GM23338 (cell line): ENCODE measurements around the gene C1QL1. TPM values are rescaled to one million over a fixed set of nuclear protein-coding genes. Genes with fewer than 3 reads are reported as not detected.
A peak's percentile ranks its signal among the peaks of the same experiment; 100 is the strongest.

Experiments
- ATAC-seq: fragments of 200-7000 bp; cut with Tn5 transposase; 3 replicates; pipeline ENCODE4 v1.9.1; 2020
- DNase-seq: peaks from one replicate; pipeline ENCODE4 v3.0.0-alpha.2; 2015; ENCODE audit warnings: low spot score
- H2AFZ ChIP-seq: fragments of 200-600 bp; sonication (generic); 2 replicates; pipeline ENCODE4 v1.8.0; 2016; ENCODE audit warnings: antibody characterized with exemption, mild to moderate bottlenecking, moderate library complexity
- H3F3A ChIP-seq: fragments of 200-600 bp; sonication (generic); replicated peaks from 2 replicates; pipeline ENCODE4 v1.8.0; 2017; ENCODE audit warnings: antibody characterized with exemption, mixed run types, low read depth
- H3K27ac ChIP-seq: fragments of 200-600 bp; sonication (generic); 2 replicates; pipeline ENCODE4 v1.6.1; 2016; ENCODE audit warnings: low read depth
- H3K27me3 ChIP-seq: fragments of 200-600 bp; sonication (generic); 2 replicates; pipeline ENCODE4 v1.8.0; 2016; ENCODE audit warnings: mild to moderate bottlenecking, mixed run types, moderate library complexity; ENCODE audit not compliant: insufficient read depth
- H3K36me3 ChIP-seq: fragments of 200-600 bp; sonication (generic); 2 replicates; pipeline ENCODE4 v1.8.0; 2016; ENCODE audit warnings: mild to moderate bottlenecking; ENCODE audit not compliant: insufficient read depth
- H3K4me1 ChIP-seq: fragments of 200-600 bp; sonication (generic); 2 replicates; pipeline ENCODE4 v1.8.0; 2016; ENCODE audit warnings: mild to moderate bottlenecking, moderate library complexity; ENCODE audit not compliant: insufficient read depth
- H3K4me2 ChIP-seq: fragments of 200-600 bp; sonication (generic); 2 replicates; pipeline ENCODE4 v1.7.1; 2017; ENCODE audit warnings: mixed run types
- H3K4me3 ChIP-seq: fragments of 200-600 bp; sonication (generic); 2 replicates; pipeline ENCODE4 v1.6.1; 2016; ENCODE audit warnings: mixed run types
- H3K79me2 ChIP-seq: fragments of 200-600 bp; sonication (generic); replicated peaks from 2 replicates; pipeline ENCODE4 v1.8.0; 2017; ENCODE audit warnings: mild to moderate bottlenecking; ENCODE audit not compliant: insufficient read depth
- H3K9me2 ChIP-seq: fragments of 200-600 bp; sonication (generic); 2 replicates; pipeline ENCODE4 v1.8.0; 2017; ENCODE audit not compliant: insufficient read depth
- H4K20me1 ChIP-seq: fragments of 200-600 bp; sonication (generic); replicated peaks from 2 replicates; pipeline ENCODE4 v1.8.0; 2017; ENCODE audit warnings: mild to moderate bottlenecking; ENCODE audit not compliant: insufficient read depth
- H3K27ac Mint-ChIP-seq: 2 replicates; pipeline ENCODE4 v1.8.0; 2020; ENCODE audit warnings: inconsistent platforms, mild to moderate bottlenecking, moderate library complexity, mixed read lengths
- H3K27me3 Mint-ChIP-seq: 3 replicates; pipeline ENCODE4 v1.8.0; 2022; ENCODE audit warnings: low read depth, mild to moderate bottlenecking, moderate library complexity, mixed read lengths, inconsistent platforms; ENCODE audit not compliant: insufficient read depth, poor library complexity
- H3K36me3 Mint-ChIP-seq: 3 replicates; pipeline ENCODE4 v1.8.0; 2021; ENCODE audit warnings: low read depth, mild to moderate bottlenecking, inconsistent platforms, moderate library complexity, mixed read lengths
- H3K4me1 Mint-ChIP-seq: 3 replicates; pipeline ENCODE4 v1.8.0; 2020; ENCODE audit warnings: mild to moderate bottlenecking, inconsistent platforms, mixed read lengths
- H3K4me3 Mint-ChIP-seq: 3 replicates; pipeline ENCODE4 v1.8.0; 2021; ENCODE audit warnings: moderate library complexity, mild to moderate bottlenecking, inconsistent platforms, mixed read lengths
- H3K9me3 Mint-ChIP-seq: 3 replicates; pipeline ENCODE4 v1.8.0; 2020; ENCODE audit warnings: moderate library complexity, mild to moderate bottlenecking, inconsistent platforms, mixed read lengths
- POLR2AphosphoS5 ChIP-seq: IDR thresholded peaks from 2 replicates; pipeline ENCODE4 v1.6.1; 2016; ENCODE audit warnings: antibody characterized with exemption, low read depth
- STAT1 ChIP-seq: IDR thresholded peaks from one replicate; pipeline ENCODE4 v1.6.1; 2016; ENCODE audit warnings: antibody characterized with exemption; ENCODE audit not compliant: unreplicated experiment
- ZNF114 ChIP-seq: fragments of 250-450 bp; sonication (Bioruptor Pico); IDR thresholded peaks from 2 replicates; pipeline ENCODE4 v1.5.0; 2020; ENCODE audit warnings: mild to moderate bottlenecking, moderate library complexity
- ZNF331 ChIP-seq: fragments of 250-450 bp; sonication (Bioruptor Pico); IDR thresholded peaks from 2 replicates; pipeline ENCODE4 v1.5.0; 2020; ENCODE audit warnings: low read depth, mild to moderate bottlenecking, moderate library complexity
- polyA plus RNA-seq: library from polyadenylated mRNA; unstranded; fragments of >200 nt; fragmentation: Nextera tagmentation; extraction: Ambion mirVana; gene quantifications from 2 replicates; pipeline ENCODE4 v1.2.1, GENCODE V29; 2016
- total RNA-seq: library from RNA; depleted of rRNA; stranded (reverse); fragments of >200 nt; shearing (Covaris generic); gene quantifications from 2 replicates; pipeline ENCODE4 v1.2.3, GENCODE V29; 2014
- TF ChIP-seq, protein P1 (sequence below): fragments of 250-450 bp; sonication (Bioruptor Pico); IDR thresholded peaks from 2 replicates; pipeline ENCODE4 v1.5.0; 2020; ENCODE audit warnings: mild to moderate bottlenecking, moderate library complexity
- TF ChIP-seq, protein P2 (sequence below): IDR thresholded peaks from one replicate; pipeline ENCODE4 v1.6.1; 2018; ENCODE audit warnings: antibody characterized with exemption; ENCODE audit not compliant: unreplicated experiment

Gene C1QL1
- total and polyA plus RNA-seq, 2 experiments from 2014 or later = 4.3 to 14.4 TPM

DNA sequence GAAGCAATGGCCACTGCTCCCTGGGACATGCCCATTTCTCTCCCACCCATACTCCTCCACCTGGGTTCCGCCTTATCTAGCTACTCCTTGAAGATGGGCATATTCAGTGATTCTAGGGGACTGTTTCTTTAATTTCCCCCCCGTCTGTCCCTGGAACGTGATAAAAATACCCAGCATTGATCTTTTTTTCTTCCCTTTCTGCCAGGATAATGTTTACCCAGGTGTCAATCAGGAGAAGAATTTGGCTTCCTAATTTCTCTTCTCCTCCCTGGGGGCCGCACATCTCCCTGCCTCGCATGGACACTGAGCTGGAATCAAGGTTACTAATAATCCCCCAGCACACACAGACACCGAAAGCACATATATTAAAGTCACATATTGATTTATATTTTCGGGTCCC, 48.1 kb upstream of the C1QL1 start (continued):
- no peak for TF ChIP-seq ZNF331
- no peak for TF ChIP-seq STAT1

DNA sequence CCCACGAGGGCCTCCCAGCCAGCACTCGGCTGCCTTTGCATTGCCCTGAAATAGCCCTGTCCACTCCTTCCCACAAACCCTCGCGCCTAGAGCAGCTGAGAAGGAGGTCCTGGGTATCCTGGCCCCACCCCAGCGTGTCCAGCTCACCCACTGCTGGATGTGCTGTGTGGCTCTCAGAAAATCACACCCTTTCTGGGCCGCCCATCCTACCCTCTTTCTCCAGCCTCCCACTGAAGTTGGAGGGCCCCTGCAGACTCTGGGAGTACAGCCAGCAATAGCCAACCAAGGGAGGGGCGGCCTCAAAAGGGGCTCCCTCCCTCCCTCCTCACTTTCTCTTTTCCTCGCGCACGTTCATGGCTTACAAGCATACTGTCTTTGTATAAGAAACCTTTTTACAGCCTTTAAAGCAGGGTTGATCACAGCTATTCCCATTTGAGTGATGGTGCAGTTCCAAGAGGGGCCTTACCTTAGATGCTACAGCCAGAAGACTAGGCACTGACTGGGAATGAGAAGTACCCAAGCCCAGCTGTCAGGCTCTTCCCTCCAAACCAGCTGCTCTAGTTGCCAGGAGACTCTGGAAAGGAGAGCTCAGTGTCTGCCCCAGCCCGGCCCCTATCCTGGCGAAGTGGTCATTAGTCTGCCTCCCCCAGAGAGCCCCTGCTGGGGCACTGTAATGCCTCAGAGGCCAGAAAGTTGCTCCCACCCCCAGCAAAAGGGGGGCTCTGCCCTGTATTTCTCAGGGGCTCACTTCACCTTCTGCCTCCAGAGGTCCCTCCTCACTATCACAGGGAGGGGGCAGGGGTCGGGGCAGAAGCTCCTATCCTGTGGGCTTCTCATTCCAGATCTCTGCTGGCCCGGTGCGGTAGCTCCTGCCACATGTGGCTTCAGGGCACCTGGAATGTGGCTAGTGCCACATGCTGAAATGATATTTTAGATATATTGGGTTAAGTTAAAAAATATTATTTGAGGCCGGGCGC, 45.2 kb upstream of the C1QL1 start:
- DNase-seq (peak; percentile 45), ATAC-seq (peak; percentile 69)
- Mint-ChIP-seq H3K4me1 (peaks cover 18% of the 10 kb centered on the region), H3K9me3 (no peaks in the 10 kb centered on the region), H3K36me3 (no peaks in the 10 kb centered on the region), H3K27me3 (peaks cover 20% of the 10 kb centered on the region), H3K4me3 (no peak overlapping the region), H3K27ac (no peak overlapping the region)
- no peak for TF ChIP-seq ZNF114 (CRISPR knock-in tag)
- TF ChIP-seq, protein P1, sequence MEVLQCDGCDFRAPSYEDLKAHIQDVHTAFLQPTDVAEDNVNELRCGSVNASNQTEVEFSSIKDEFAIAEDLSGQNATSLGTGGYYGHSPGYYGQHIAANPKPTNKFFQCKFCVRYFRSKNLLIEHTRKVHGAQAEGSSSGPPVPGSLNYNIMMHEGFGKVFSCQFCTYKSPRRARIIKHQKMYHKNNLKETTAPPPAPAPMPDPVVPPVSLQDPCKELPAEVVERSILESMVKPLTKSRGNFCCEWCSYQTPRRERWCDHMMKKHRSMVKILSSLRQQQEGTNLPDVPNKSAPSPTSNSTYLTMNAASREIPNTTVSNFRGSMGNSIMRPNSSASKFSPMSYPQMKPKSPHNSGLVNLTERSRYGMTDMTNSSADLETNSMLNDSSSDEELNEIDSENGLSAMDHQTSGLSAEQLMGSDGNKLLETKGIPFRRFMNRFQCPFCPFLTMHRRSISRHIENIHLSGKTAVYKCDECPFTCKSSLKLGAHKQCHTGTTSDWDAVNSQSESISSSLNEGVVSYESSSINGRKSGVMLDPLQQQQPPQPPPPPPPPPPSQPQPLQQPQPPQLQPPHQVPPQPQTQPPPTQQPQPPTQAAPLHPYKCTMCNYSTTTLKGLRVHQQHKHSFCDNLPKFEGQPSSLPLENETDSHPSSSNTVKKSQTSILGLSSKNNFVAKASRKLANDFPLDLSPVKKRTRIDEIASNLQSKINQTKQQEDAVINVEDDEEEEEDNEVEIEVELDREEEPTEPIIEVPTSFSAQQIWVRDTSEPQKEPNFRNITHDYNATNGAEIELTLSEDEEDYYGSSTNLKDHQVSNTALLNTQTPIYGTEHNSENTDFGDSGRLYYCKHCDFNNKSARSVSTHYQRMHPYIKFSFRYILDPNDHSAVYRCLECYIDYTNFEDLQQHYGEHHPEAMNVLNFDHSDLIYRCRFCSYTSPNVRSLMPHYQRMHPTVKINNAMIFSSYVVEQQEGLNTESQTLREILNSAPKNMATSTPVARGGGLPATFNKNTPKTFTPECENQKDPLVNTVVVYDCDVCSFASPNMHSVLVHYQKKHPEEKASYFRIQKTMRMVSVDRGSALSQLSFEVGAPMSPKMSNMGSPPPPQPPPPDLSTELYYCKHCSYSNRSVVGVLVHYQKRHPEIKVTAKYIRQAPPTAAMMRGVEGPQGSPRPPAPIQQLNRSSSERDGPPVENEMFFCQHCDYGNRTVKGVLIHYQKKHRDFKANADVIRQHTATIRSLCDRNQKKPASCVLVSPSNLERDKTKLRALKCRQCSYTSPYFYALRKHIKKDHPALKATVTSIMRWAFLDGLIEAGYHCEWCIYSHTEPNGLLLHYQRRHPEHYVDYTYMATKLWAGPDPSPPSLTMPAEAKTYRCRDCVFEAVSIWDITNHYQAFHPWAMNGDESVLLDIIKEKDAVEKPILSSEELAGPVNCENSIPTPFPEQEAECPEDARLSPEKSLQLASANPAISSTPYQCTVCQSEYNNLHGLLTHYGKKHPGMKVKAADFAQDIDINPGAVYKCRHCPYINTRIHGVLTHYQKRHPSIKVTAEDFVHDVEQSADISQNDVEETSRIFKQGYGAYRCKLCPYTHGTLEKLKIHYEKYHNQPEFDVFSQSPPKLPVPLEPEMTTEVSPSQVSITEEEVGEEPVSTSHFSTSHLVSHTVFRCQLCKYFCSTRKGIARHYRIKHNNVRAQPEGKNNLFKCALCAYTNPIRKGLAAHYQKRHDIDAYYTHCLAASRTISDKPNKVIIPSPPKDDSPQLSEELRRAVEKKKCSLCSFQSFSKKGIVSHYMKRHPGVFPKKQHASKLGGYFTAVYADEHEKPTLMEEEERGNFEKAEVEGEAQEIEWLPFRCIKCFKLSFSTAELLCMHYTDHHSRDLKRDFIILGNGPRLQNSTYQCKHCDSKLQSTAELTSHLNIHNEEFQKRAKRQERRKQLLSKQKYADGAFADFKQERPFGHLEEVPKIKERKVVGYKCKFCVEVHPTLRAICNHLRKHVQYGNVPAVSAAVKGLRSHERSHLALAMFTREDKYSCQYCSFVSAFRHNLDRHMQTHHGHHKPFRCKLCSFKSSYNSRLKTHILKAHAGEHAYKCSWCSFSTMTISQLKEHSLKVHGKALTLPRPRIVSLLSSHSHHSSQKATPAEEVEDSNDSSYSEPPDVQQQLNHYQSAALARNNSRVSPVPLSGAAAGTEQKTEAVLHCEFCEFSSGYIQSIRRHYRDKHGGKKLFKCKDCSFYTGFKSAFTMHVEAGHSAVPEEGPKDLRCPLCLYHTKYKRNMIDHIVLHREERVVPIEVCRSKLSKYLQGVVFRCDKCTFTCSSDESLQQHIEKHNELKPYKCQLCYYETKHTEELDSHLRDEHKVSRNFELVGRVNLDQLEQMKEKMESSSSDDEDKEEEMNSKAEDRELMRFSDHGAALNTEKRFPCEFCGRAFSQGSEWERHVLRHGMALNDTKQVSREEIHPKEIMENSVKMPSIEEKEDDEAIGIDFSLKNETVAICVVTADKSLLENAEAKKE = no peak
- TF ChIP-seq, protein P2, sequence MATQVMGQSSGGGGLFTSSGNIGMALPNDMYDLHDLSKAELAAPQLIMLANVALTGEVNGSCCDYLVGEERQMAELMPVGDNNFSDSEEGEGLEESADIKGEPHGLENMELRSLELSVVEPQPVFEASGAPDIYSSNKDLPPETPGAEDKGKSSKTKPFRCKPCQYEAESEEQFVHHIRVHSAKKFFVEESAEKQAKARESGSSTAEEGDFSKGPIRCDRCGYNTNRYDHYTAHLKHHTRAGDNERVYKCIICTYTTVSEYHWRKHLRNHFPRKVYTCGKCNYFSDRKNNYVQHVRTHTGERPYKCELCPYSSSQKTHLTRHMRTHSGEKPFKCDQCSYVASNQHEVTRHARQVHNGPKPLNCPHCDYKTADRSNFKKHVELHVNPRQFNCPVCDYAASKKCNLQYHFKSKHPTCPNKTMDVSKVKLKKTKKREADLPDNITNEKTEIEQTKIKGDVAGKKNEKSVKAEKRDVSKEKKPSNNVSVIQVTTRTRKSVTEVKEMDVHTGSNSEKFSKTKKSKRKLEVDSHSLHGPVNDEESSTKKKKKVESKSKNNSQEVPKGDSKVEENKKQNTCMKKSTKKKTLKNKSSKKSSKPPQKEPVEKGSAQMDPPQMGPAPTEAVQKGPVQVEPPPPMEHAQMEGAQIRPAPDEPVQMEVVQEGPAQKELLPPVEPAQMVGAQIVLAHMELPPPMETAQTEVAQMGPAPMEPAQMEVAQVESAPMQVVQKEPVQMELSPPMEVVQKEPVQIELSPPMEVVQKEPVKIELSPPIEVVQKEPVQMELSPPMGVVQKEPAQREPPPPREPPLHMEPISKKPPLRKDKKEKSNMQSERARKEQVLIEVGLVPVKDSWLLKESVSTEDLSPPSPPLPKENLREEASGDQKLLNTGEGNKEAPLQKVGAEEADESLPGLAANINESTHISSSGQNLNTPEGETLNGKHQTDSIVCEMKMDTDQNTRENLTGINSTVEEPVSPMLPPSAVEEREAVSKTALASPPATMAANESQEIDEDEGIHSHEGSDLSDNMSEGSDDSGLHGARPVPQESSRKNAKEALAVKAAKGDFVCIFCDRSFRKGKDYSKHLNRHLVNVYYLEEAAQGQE = no peak
- TF ChIP-seq ZNF331 = no peak
- TF ChIP-seq POLR2AphosphoS5 = no peak
- no peak for TF ChIP-seq STAT1
- Histone ChIP-seq H3K9me2 (no peaks in the 10 kb centered on the region), H2AFZ (peak overlapping the region; percentile 76), H3K4me3 (no peak overlapping the region), H3K36me3 (no peaks in the 10 kb centered on the region), H3K79me2 (no peaks in the 10 kb centered on the region), H3F3A (no peaks in the 10 kb centered on the region; the same call in 1 of the 2 replicates), H3K27ac (no peak overlapping the region), H4K20me1 (no peaks in the 10 kb centered on the region), H3K4me2 (no peak overlapping the region), H3K27me3 (peaks cover 13% of the 10 kb centered on the region), H3K4me1 (peaks cover 5% of the 10 kb centered on the region; the same call in 1 of the 2 replicates)
